M059J (cell line): ENCODE results near the gene FLAD1. TPM values are rescaled to one million over a fixed set of nuclear protein-coding genes. Genes with fewer than 3 reads are reported as not detected.
A peak's percentile ranks its signal among the peaks of the same experiment; 100 is the strongest.

Source experiments
- DNase-seq: peaks from one replicate; pipeline ENCODE4 v3.0.0-alpha.2; 2012; ENCODE audit warnings: low read depth
- total RNA-seq: library from RNA; depleted of rRNA; stranded (reverse); fragments of >200 nt; shearing (Covaris generic); gene quantifications from 2 replicates; pipeline ENCODE4 v1.2.3, GENCODE V29; 2014; rRNA removed

The FLAD1 gene
- total RNA-seq, result 32.2 and 44.4 TPM in 2 replicates

DNA sequence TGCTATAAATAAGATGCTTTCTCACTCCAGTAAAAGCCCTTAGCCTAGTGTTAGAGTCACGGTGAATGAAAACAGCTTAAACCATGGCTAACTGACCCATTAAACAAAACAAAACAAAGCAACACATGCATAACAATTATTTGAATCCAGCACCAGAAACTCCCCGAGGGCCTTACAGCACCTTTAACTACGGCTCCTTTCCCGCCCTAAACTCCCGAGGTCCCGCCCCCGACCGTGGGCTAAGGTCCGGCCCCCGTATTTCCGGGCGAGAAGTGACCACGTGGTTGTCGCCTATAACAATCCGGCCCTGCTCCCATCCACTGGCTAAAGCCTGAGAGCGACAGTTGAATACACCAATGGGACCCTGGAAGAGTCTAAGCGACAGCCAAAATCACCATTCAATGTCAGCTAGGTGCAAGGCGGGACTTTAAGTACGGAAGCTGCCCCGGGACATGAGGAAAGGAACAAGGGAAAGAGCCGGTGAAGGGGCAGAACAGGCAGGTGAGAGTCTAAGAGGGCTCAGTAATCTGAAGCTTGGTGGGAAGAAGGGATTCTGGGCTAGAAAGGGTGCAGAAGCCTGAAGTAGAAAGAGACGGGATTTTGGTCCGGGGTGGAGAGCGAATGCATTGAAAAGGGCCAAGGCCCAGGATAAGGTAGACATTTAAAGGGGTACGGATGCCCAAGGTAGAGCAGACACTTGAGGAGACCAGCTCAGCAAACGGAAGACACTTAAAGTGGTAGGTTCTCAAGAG lies at the start of gene FLAD1:
FLAD1 (plus strand) TSS at position 448 of the 752 bp plus-strand sequence. CDS start 351 bp downstream, outside the sequence.
- DNase-seq, result peak; percentile 100

DNA sequence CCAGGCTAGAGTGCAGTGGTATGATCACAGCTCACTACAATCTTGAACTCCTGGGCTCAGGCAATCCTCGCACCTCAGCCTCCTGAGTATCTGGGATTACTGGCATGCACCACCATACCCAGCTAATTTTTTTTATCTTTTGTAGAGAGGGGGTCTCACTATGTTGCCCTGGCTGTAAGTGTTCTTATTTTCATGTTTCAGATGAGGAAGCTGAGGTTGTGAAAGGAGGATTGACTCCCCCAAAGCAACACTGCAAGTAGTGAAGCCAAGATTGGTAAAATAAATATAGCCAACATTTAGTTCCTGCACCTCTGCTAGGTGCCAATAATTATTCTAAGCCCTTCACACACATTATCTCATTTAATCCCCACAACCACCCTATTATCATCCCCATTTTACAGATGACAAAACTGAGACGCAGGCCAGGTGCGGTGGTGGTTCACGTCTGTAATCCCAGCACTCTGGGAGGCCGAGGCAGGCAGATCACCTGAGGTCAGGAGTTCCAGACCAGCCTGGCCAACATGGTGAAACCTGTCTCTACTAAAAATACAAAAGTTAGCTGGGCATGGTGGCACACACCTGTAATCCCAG lies 48.7 kb upstream of the FLAD1 start:
- no peak for DNase-seq

DNA sequence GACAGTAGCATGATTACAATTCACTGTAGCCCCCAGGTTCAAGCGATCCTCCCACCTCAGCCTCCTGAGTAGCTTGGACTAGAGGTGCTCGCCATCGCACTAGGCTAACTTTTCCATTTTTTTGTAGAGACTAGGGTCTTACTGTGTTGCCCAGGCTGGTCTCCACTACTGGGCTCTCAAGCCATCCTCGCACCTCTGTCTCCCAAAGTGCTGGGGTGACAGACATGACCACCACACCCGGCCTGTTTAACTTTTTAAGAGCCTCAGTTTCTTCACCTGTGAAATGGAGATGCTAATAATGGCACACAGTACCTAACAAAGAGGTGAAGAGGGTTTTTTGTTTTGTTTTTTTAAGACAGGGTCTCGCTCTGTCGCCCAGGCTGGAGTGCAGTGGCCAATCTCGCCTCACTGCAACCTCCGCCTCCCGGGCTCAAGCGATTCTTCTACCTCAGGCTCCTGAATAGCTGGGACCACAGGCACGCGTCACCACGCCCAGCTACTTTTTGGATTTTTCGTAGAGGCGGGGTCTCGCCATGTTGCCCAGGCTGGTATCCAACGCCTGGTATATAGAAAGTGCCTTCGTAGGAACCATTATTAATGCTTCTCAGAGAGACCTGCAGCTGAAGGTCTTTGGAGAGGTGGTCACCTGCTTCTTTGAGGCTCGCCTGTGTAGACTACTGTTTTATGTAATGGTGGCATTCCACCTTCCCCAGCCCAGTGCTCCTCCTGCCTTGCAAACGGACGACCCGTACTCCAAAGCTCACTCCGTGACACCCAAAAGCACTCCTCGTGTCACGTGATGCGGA lies 47.2 kb upstream of the FLAD1 start:
- no peak for DNase-seq

DNA sequence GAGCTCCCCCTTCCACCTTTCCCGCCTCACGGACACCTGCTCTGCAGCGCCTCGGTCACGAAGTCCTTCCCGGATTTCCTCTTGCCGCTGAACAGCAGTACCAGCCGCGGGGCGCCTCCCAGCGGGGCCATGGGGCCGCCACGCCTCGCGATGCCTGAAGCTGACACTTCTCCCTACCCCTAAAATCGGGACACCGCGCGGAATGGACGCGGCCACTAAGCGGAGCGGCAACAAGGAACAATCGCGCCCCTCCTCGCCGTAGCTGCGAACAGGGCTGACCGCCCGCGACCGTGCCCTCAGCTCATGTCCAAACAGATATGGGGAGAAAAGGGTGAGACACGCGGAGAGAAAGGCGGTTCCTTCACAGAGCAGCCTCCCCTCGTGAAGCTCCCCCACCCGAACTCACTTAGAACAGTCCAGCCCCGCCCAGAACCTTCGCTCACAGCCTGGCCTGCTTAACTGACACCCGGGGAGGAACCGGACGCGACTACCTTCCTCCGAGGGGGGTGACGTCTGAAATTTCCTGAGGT lies 46.5 kb upstream of the FLAD1 start, which contains the start of gene PMVK:
PMVK (minus strand) TSS at position 165 of the 530 bp plus-strand sequence; CDS start at position 131, 34 bp downstream.
- peak; percentile 92 for DNase-seq

DNA sequence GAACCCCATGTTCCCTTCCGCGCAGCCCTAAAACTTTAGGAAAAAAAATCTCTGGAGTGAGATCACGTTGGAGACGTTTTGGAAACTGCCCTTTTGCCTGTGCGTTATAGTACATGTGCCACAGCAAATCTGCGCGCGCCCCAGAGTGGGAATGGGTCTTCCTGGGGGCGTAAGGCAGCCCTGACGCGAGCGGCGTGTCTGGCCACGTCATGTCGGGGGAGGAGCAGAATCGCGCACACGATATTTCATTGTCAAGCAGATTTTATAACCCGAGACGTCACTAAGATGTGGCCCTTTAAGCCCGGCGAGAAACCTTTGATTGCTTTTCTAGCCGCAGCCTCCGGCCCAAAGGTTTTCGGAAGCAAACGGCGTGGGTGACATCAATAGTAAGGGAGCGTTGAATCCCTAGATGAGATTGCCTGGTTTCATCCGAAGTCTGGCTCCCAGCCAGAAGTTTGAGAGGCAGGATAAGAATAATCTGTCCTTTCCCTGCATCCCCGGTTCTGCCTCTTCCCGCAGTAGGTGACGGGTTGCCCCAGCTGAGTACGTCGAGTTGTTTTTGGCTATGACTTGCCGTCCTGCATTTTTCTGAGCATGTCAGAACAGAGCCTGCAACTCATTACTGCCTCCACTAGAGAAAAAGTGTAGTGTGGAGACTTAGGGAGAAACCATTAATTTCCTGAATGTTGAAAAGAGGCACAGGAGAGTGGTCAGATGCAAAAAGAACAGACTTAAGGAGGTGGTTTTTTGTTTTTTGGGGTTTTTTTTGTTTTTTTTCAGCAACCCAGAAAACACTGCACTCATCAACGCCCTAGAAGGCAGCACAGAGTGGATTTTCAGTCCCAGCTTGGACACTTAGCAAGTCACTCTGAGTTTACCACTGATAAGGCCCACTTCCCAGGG lies 45.8 kb upstream of the FLAD1 start:
- peak; percentile 91 for DNase-seq

DNA sequence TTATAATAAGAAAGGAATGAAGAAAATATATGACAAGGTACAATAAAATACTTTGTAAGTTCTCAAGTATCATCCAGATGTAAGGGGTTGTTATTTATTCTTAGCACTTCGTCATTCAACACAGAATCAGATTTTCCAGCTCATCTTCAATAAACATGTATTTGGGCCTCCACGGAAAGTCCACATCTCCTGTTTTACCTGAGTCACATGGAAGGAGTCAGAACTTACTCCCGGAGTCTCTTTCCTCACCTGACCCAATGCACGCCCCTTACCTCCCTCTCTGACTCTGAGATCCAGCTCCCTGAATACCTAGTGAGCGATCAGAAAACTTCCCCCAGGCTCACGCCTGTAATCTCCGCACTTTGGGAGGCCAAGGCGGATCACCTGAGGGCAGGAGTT lies 45.2 kb upstream of the FLAD1 start:
- DNase-seq, result no peak

DNA sequence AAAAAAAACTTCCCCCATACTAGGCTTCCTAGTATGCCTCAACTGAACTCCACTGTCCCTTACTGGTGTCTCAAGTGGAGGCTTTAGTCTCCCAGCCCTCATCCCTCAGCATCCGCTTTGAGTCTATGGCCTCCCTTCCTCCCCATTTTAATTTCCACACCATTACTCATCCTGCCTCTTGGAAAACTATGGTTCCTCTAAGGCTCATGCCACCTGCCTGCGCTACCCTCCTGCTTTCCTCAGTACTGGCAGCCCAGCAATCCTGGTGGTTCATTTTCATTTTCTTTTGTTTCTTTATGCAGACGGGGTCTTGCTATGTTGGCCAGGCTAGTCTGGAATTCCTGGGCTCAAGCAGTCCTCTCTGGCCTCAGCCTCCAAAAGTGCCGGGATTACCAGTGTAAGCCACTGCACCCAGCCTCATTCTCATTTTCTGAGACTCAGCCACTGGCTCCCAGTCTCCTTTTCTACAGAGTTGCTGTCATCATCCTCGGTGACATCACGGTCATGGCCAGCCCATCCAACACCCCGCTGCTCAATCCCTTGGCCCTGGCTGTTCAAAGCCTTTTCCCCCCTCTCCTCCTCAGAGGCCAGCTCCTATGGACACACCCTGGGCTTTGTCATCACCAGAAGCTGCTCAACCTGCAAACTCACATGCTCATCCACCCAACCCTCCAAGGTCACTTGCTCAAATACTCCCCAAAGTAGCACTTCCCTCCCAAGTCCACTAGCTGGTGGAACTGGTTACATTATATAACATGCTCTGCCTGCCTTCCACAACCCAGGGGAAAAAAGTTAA lies 44.3 kb upstream of the FLAD1 start:
- DNase-seq, result no peak

DNA sequence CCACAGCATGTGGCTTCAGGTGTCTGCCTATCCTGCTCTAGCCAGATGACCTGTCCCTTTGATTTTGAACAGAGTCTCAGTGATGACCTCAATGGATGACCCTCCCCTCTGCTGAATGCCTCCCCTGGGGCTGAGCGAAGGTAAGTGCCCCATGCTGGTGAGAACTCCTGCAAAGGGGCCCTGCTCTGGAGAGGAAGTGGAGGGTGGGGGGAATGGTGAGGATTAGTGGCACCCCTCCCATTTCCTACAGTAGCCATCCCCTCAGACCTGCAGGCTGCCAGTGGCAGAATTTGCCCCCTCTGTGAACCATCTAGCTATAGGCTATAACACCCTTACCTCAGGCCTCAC lies 43.0 kb upstream of the FLAD1 start:
- no peak for DNase-seq

DNA sequence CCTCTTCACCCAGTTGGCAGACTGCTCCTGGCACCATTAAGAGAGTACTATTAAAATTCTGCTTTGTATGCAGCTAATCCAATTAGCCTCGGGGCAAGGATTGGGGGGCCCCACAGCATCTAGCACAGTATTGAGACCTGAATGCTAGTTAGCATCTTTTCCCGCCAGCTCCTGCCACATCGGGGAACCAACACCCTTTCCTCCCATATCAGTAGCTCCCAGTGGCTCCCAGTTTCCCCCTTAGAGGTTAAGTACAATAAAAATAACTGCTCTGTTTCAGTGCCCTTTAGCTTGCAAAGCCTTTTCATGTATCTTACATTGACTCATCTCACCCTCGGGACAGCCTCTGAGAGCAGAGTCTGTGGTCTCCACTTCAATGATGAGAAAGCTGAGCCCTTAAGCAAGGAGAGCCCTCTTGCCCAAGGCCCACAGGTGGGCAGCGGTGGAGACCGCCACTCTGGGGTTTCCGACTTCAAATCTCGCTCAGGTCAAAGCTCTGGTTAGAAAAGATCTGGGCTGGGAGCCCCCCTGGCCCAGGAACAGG lies 42.4 kb upstream of the FLAD1 start:
- no peak for DNase-seq

DNA sequence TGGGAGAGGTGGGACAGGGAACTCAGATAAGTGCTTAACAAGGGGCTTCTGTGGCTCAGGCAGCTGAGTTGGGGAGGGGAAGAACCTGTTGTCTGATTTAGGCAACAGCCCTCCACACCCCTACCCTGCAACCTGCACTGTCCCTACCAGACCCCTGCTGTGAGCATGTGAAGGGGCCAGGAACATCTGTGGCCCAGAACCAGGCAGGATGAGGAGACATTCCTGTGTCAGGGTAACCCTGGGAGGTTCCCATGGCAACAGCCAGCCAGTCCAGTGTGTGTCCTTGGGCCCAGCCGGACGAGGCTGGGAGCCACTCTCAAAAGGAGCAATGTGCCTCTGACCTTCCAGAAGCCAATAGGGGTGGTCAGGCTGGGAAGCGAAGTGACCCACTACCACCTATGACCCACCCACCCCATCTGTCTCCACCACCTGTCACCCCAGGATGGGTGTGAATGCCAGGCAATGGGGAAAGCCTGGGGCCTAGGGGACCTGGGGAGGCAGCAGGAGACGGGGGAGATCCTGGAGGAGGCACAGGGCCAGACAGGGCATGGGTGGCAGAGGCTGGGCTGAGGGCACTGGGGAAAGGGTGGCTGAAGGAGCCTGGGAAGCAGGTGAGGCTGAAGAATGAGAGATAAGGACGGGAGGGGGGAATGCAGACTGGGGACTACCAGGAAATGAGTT lies 41.7 kb upstream of the FLAD1 start:
- peak; percentile 43 for DNase-seq

DNA sequence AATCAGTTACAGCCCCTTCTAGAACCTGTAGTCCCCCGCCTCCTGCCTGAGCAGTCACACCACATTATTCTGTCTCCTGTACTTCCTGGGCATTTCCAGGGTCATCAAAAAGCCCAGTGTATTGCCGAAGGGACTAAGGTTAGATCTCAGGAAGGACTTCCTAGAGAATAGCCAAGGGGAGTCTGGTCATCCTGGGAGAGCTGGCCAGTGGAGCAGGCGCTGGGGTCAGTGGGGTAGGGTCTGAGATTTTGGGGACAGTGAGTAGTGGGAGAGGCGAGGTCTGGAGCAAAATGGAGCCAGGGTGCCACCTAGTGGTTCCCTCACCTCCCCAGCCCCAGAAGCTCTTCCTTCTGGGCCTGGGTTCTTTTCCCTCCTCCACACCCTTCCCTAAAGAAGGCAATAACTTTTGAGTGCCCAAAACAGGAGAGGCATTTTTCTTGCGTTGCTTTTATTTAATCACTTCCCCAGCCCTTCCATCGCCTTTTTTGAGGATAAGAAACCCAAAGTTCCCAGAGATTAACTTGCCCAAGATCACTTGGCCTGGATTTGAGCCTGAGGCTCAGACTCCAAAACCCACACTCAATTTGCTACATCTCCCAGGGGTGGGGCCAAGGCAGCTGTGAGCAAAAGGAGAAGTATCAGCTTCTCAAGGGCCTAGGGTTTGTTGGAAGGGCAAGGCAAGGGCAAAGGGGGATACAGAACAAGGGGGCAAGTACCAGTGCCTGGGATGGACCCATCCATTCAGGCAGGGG lies 39.3 kb upstream of the FLAD1 start:
- no peak for DNase-seq

DNA sequence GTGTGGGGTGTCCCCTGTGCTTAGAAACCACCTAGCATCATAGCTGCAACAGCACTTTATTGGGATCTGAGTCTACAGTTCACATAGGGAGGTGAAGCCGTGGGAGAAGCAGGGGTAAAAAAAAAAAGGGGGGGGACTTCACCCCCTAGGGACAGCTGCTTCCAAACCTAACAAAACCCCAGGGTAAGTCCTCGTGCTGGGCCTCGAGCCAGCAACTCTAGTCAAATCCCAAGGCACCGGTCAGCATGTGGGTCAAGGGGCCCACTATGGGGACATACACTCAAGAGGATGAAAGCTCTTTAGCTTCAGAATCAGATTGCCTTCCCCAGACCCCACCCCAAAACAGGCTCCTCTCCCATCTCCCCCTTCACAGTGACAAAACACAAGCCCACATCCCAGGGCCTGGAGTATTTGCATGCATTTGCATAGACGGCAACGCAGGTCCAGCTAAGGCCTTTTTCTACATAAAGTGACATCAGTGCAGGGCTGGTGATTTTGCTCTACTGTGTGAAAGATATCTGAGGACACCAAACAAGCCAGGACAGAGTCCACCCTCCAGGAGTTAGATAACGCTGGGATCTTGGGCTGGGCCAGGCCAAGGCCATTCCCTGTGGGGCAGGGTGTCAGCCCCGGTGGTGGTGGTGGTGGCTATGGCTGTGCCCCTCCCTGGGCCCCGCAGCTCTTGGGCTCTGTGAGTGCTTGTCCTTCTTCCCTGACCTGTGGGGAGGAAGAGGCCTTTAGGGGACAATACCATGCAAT lies 38.6 kb upstream of the FLAD1 start:
- no peak for DNase-seq

DNA sequence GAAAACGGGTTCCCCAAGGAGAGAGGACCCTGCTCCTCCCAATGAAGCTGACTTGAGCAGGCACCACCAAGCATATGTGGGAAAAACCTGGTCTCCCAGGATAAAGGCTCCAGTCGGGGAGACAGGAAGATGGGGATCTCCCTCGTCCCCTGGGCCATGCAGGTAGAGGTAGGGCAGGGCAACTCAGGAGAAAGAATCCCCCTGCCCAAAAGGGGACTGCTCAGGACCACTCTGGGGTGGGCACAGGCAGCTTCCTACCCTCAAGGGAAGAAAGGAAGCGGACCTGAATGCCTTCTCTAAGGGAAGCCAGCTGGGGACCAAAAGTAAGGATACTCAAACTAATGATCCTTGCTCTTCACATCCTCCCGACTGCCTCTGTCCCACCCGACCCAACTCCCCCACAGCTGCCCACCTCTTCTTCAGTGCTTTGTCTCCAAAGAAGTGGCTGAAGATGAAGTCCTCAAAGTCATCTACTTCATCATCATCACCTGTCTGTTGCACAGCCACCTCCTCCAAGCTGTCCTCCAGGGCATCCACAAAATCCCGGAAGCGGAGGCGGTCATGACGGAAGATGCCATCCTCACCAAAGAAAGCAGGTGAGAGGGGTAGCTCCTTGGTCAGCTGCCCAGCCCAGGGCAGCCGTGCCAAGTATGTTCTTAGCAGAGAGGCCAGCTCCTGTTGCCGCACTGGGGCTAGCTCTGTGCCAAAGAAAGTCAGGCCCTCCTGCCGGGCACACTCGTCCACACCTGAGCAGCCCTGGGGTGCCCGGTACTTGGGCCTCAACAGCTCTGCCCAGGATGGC lies 37.8 kb upstream of the FLAD1 start:
- DNase-seq, result no peak

DNA sequence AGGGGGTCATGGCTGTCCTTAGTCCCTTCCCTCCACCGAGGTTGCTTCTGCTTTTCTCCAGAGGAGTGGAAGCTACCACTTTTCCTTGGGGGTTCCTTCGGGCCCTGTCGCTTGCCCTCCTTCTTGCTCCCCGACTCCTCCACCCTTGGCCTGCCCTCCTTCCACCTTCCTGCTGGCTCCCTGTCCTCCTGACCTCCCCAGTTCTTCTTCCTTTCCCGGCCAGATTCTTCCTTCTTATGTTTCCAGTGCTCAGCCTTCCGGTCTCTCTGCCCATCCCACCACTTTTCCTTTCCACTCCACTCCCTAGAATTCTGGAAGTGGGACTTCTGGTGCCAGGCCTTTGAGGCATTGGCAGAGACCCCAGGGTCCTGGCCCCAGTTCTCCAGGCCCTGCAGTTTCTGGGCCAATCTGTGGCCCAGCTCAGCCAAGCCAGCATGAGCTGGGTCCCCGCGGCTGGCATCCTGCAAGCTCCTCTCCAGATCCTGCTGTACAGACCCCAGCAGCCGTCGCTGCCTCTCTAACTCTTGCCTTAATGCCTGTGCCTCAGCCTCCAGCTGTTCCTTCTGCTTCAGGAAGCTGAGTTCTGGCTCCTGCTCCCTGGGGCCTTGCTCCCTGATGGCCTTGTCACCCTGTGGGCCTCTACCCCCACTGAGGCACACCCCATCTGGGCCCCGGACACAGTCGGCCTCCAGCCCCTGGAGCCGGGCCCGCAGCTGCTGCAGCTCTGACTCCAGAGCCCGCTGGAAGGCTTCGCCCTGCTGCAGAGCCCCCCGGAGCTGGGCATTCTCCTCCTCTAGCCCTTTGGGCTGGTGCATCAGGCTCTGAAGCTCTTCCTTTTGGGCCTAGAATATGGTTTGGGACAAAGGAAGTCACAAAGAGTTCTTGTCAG lies 36.9 kb upstream of the FLAD1 start:
- DNase-seq, result no peak

DNA sequence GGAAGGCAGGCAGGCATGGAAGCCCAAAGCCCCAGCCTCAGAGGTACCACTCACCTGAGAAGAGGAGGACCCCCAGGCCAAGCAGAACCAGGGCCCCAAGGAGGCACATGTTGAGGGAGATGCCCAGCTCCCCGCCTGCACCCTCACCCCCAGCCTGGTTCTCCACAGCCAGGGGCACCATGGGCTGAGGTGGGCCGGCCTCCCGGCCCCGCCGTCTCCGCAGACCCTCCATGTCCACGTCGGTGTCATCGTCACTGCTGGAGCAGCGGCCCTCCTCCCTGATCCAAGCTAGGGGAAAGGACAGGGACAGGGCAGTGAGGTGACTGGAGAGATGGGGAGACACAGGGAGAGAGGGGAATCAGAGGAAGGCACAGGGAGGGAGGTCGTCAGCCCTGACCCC lies 35.1 kb upstream of the FLAD1 start:
- DNase-seq, result no peak
